Endothelial cell of umbilical vein (primary cell): ENCODE measurements around the gene GPR183. TPM values are rescaled to one million over a fixed set of nuclear protein-coding genes. Genes with fewer than 3 reads are reported as not detected.

Source experiments
- BruUV-seq: library from RNA; stranded (reverse); fragments of 400-500 nt; replicated peaks from 2 replicates; lab custom pipeline; 2021; lab: Mats Ljungman, UMichigan
- CTCF ChIA-PET: fragments of 300-600, 350-600 bp; sonication (Branson Sonifier 250); formaldehyde crosslinking; loops from one replicate; lab custom pipeline; 2021; ENCODE audit warnings: antibody characterized with exemption, inconsistent platforms; lab: Charles Lee
- POLR2A ChIA-PET: fragments of 300-600, 350-600 bp; sonication (Branson Sonifier 250); formaldehyde crosslinking; loops from one replicate; lab custom pipeline; 2021; ENCODE audit warnings: antibody characterized with exemption, inconsistent platforms; lab: Charles Lee
- DNase-seq: peaks from one replicate; pipeline ENCODE4 v3.0.0-alpha.2; 2011; ENCODE audit warnings: low read depth, low spot score
- FAIRE-seq: peaks from 2 replicates; lab custom pipeline; 2011; peaks lifted over from hg19 to GRCh38; lab: Jason Lieb, UNC
- H2AFZ ChIP-seq: 2 replicates; pipeline ENCODE4 v1.6.0; 2012; ENCODE audit warnings: low read depth, low read length, control low read depth, inconsistent platforms
- H3K27ac ChIP-seq: 2 replicates; pipeline ENCODE4 v1.5.1; 2011; ENCODE audit warnings: low read depth, mild to moderate bottlenecking, control low read depth, low read length, moderate library complexity; ENCODE audit not compliant: insufficient read depth
- H3K27me3 ChIP-seq, 2 experiments: 2 replicates each; pipeline versions ENCODE4 v1.6.0 to v1.6.1; 2011; ENCODE audit warnings: low read length in 2 of 2, mixed read lengths in 1 of 2; ENCODE audit not compliant: control insufficient read depth in 2 of 2, insufficient read depth in 2 of 2
- H3K36me3 ChIP-seq, 2 experiments: 2 replicates in 1 of 2; 3 replicates in 1 of 2; pipeline ENCODE4 v1.5.1; 2011; ENCODE audit warnings: low read length in 2 of 2, mild to moderate bottlenecking in 1 of 2, moderate library complexity in 1 of 2; ENCODE audit not compliant: control insufficient read depth in 2 of 2, insufficient read depth in 2 of 2; ENCODE audit errors: extremely low read depth in 1 of 2
- H3K4me1 ChIP-seq: 3 replicates; pipeline ENCODE4 v1.5.1; 2011; ENCODE audit warnings: mild to moderate bottlenecking, low read length; ENCODE audit not compliant: control insufficient read depth, insufficient read depth; ENCODE audit errors: extremely low read depth
- H3K4me2 ChIP-seq: 2 replicates; pipeline ENCODE4 v1.6.1; 2011; ENCODE audit warnings: low read length, control low read depth, mixed read lengths; ENCODE audit not compliant: insufficient read depth
- H3K4me3 ChIP-seq, 3 experiments: fragments of 200-600 bp in 1 of 3; sonication (generic), shearing (Covaris generic) in 1 of 3; replicated peaks in 1 of 3; 2 replicates each; pipeline ENCODE4 v1.5.1; 2011 to 2016; ENCODE audit warnings: control low read depth in 3 of 3, low read length in 3 of 3, mild to moderate bottlenecking in 2 of 3, inconsistent platforms in 1 of 3, low read depth in 1 of 3, moderate library complexity in 1 of 3; ENCODE audit not compliant: insufficient read depth in 1 of 3
- H3K79me2 ChIP-seq: 2 replicates; pipeline ENCODE4 v1.6.0; 2012; ENCODE audit warnings: low read length, inconsistent platforms; ENCODE audit not compliant: control insufficient read depth, insufficient read depth
- H3K9ac ChIP-seq: replicated peaks from 2 replicates; pipeline ENCODE3; 2011; ENCODE audit warnings: low read length, control low read depth; ENCODE audit not compliant: insufficient read depth; ENCODE audit errors: extremely low read depth
- H3K9me1 ChIP-seq: replicated peaks from 3 replicates; pipeline ENCODE4 v1.6.0; 2011; ENCODE audit warnings: mild to moderate bottlenecking, low read length; ENCODE audit not compliant: control insufficient read depth, insufficient read depth; ENCODE audit errors: extremely low read depth
- H3K9me3 ChIP-seq: replicated peaks from 2 replicates; pipeline ENCODE4 v1.5.1; 2012; ENCODE audit warnings: low read length, inconsistent platforms; ENCODE audit not compliant: control insufficient read depth, insufficient read depth
- H4K20me1 ChIP-seq: replicated peaks from 2 replicates; pipeline ENCODE3; 2011; ENCODE audit warnings: mild to moderate bottlenecking, low read length; ENCODE audit not compliant: control insufficient read depth, insufficient read depth; ENCODE audit errors: extremely low read depth
- CTCF ChIP-seq, 2 donors: IDR thresholded peaks; 1 replicate in 1 of 2; 2 replicates in 1 of 2; pipeline ENCODE4 v1.5.1; 2011; ENCODE audit warnings: low read length in 2 of 2, mild to moderate bottlenecking in 2 of 2, moderate library complexity in 2 of 2, control low read depth in 1 of 2, inconsistent platforms in 1 of 2, low read depth in 1 of 2; ENCODE audit not compliant: insufficient read depth in 1 of 2; ENCODE audit errors: extremely low read depth in 1 of 2
- EZH2 ChIP-seq: IDR thresholded peaks from 2 replicates; pipeline ENCODE4 v1.6.1; 2012; ENCODE audit warnings: borderline replicate concordance, low read depth, mild to moderate bottlenecking, moderate library complexity, low read length, inconsistent platforms; ENCODE audit not compliant: severe bottlenecking
- FOS ChIP-seq: IDR thresholded peaks from 2 replicates; pipeline ENCODE4 v1.6.1; 2011; ENCODE audit warnings: mild to moderate bottlenecking, low read length, moderate library complexity, borderline replicate concordance; ENCODE audit not compliant: insufficient read depth
- GATA2 ChIP-seq: IDR thresholded peaks from 2 replicates; pipeline ENCODE4 v1.7.0; 2011; ENCODE audit warnings: low read depth, mild to moderate bottlenecking, moderate library complexity, mixed read lengths, low read length; ENCODE audit not compliant: insufficient read length, insufficient read depth
- JUN ChIP-seq: IDR thresholded peaks from 2 replicates; pipeline ENCODE4 v1.6.1; 2011; ENCODE audit warnings: borderline replicate concordance, low read depth; ENCODE audit not compliant: insufficient read length, insufficient read depth
- MAX ChIP-seq: IDR thresholded peaks from 2 replicates; pipeline ENCODE4 v1.6.1; 2011; ENCODE audit not compliant: insufficient read depth, insufficient read length
- MYC ChIP-seq: IDR thresholded peaks from one replicate; pipeline ENCODE4 v1.6.1; 2011; ENCODE audit warnings: mild to moderate bottlenecking, low read depth, low read length
- POLR2A ChIP-seq: IDR thresholded peaks from 2 replicates; pipeline ENCODE4 v1.6.1; 2012; ENCODE audit warnings: low read depth, mild to moderate bottlenecking, control low read depth, low read length
- POLR2AphosphoS5 ChIP-seq: IDR thresholded peaks from 2 replicates; pipeline ENCODE4 v1.6.1; 2012; ENCODE audit warnings: low read depth, mild to moderate bottlenecking, control low read depth, low read length, moderate library complexity; ENCODE audit not compliant: insufficient read depth
- dilution Hi-C: fragments of 300-500 bp; cut with MboI; formaldehyde crosslinking; loops from one replicate; pipeline ENCODE4 v1.15.0; 2019; ENCODE audit warnings: low sequenced_read_pairs; ENCODE audit not compliant: extremely low pct_ligation_motif_present
- intact Hi-C: fragments of 100-400 bp; cut with micrococcal nuclease; formaldehyde crosslinking; loops from one replicate; pipeline ENCODE4 v1.10.0; 2022
- polyA plus RNA-seq, 4 experiments: library from polyadenylated mRNA; depleted of rRNA in 3 of 4; stranded (reverse) in 3 of 4; unstranded in 1 of 4; fragments of >200 nt; gene quantifications; 2 replicates each; pipeline versions ENCODE4 v1.2.1 to v1.2.3, GENCODE V29; 2011 to 2012; ENCODE audit warnings: missing spikeins in 1 of 4
- total RNA-seq: library from RNA; stranded (reverse); gene quantifications from 2 replicates; pipeline ENCODE4 v1.2.3, GENCODE V29; 2021

GPR183 gene
- total and polyA plus RNA-seq, 2 donors (not counting 3 experiments of a cell fraction or from before 2014, with no cell fraction given), result 0.23 TPM; not detected in 1

- Histone ChIP-seq H3K4me1 (peaks cover 45% of the 10 kb centered on the region), H3K4me2 (no peak overlapping the region), H3K27ac (no peak overlapping the region), H3K4me3 (no peak overlapping the region), H3K79me2 (no peaks in the 10 kb centered on the region), H3K36me3 (no peaks in the 10 kb centered on the region), H4K20me1 (no peaks in the 10 kb centered on the region), H3K9me1 (no peaks in the 10 kb centered on the region), H2AFZ (no peak overlapping the region), H3K9ac (no peak overlapping the region), H3K27me3 (no peaks in the 10 kb centered on the region), H3K9me3 (no peaks in the 10 kb centered on the region)
- CTCF ChIA-PET, result interaction anchor here (1.2 kb wide), 1 partner anchor 42 kb away, joined by 5 read pairs; no protein-coding TSS in a partner anchor
- no peak for DNase-seq
- no peak for FAIRE-seq
- POLR2A ChIA-PET, result no interaction called here
- intact Hi-C loops, result loop anchor here (5.0 kb wide), 1 partner anchor 75 kb away; no protein-coding TSS in a partner anchor
- TF ChIP-seq POLR2AphosphoS5, result no peak
- BruUV-seq, result no TSS peak
- dilution Hi-C loops, result no loop called here
Observed at GRCh38 chr13:99311748-99312492, 4.7 kb upstream of the GPR183 start.

GRCh38 chr13:99311137-99311536, 3.9 kb upstream of the GPR183 start:
- no peak overlapping the region for H3K4me3 ChIP-seq
- BruUV-seq, result no TSS peak
- H3K4me1 ChIP-seq, result peaks cover 45% of the 10 kb centered on the region
- CTCF ChIA-PET, result no interaction called here
- H4K20me1 ChIP-seq, result no peaks in the 10 kb centered on the region
- no peaks in the 10 kb centered on the region for H3K27me3 ChIP-seq
- POLR2A ChIA-PET, result no interaction called here
- intact Hi-C loops, result loop anchor here (5.0 kb wide), 1 partner anchor 76 kb away; no protein-coding TSS in a partner anchor
- DNase-seq (no peak), FAIRE-seq (no peak)
- no peak overlapping the region for H2AFZ ChIP-seq
- no peaks in the 10 kb centered on the region for H3K79me2 ChIP-seq
- no peak overlapping the region for H3K4me2 ChIP-seq
- H3K9ac ChIP-seq, result no peak overlapping the region
- no peak overlapping the region for H3K27ac ChIP-seq
- dilution Hi-C loops, result no loop called here
- H3K9me1 ChIP-seq, result no peaks in the 10 kb centered on the region
- no peaks in the 10 kb centered on the region for H3K36me3 ChIP-seq
- TF ChIP-seq JUN (no peak), MAX (no peak), FOS (no peak), CTCF (IDR thresholded peaks at IDR 0.05; ENCODE audit: extremely low read depth in 1 of 2, insufficient read depth in 1 of 2, low read depth in 1 of 2, low read length in 2 of 2) (no peak), GATA2 (no peak), MYC (no peak), EZH2 (no peak), POLR2AphosphoS5 (no peak), POLR2A (no peak)
- H3K9me3 ChIP-seq, result no peaks in the 10 kb centered on the region
